GM18861 (cell line): ENCODE measurements around the gene ZNF428.

Experiments
- ATAC-seq: cut with Tn5 transposase; IDR thresholded peaks from one replicate; pipeline ENCODE4 v1.9.1; 2021; ENCODE audit not compliant: unreplicated experiment

ZNF428 gene

DNA sequence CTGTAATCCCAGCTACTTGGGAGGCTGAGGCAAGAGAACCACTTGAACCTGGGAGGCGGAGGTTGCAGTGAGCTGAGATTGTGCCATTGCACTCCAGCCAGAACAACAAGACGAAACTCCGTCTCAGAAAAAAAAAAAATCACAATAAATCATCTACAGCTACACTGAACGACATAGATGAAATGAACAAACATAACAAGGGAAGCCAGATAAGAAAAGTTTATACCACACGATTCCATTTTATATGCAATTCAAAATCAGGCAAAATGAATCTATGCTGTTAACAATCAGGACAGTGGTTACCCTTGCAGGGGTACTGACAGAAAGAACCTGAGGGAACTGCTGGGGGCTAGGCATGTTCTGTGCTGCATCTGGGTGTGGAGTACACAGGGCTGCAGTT lies 49.8 kb downstream of the ZNF428 start:
- no peak for ATAC-seq

DNA sequence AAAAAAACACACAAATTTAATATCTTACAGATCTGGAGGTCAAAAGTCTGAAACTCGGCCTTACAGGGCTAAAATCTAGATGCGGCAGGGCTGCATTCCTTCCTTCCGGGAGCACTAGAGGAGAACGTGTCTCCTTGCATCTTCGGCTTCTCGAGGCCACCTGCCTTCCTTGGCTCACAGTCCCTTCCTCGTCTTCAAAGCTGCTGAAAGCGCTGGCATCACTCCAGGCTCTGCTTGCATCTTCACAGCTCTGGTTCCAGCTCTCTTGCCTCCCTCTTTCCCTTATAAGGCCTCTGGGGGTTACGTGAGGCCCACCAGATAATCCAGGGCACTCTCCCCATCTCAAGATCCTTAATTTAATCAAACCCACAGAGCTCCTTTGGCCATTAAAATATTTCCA lies 54.6 kb downstream of the ZNF428 start:
- no peak for ATAC-seq

DNA sequence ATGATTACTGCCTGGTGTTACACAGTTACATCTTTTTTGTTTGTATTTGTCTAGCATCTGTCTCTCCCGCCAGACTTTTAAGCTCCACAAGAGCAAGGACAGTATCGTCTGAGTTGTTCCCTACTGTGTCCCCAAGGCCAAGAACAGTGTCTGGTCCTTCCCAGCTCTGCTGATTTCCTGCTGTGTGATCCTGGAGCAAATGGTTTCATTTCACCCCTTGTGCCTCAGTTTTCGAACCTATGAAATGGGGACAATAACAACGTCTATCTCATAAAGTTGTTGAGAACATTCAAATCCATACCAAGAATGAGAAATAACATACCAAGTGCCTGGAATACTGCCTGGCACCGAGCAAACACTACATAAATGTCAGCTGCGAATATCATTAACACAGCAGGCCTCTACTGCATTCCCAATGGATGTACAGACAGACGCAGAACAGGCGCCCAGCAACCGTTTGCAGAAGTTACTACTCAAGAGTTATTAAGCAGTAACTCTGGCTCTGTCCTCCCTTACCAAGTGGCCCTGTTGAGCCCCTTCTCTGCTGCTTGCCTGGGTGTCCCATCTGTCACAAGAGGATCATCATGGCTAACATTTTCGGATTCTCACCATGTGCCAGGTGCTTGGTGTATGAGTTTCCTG lies 55.5 kb downstream of the ZNF428 start:
- no peak for ATAC-seq

DNA sequence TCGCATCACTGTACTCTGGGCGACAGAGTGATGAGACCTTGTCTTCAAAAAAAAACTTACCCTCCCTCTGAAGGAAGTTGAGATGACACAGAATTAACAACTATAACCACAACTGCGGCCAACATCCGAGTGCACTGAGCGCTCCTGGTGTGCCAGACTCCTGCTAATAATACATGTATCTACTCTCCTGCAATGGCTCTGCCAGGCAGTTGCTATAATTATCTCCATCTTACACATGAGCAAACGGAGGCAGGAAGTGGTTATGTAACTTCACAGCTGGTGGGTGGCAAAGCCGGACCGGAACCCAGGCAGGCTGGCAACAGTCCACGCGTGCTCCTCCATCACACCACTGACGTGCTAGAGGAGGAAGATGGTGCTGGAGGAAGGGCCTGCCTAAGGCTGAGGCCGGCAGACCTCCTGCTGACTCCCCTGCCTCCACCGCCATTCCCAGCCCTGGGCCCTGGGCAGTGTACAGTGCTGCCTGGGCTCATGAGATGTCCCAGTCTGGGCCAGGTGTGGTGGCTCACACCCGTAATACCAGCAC lies 56.7 kb downstream of the ZNF428 start:
- peak; percentile 77 for ATAC-seq

DNA sequence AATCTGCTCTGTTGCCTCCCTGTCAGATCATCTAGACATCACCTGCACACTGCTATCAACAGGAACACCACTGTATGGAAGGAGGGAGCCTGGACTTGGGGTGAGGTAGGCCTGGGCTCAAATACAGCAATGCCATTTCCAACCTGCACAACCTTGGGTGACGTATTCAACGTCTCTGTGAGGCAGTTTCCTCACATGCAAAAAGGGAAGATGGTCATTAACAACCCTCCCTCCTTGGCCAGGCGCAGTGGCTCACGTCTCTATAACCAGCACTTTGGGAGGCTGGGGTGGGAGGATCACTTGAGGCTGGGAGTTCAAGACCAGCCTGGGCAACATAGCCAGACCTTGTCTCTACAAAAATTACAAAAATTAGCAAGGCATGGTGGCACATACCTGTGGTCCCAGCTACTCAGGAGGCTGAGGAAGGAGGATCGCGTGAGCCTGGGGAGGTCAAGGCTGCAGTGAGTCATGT lies 57.2 kb downstream of the ZNF428 start:
- no peak for ATAC-seq

DNA sequence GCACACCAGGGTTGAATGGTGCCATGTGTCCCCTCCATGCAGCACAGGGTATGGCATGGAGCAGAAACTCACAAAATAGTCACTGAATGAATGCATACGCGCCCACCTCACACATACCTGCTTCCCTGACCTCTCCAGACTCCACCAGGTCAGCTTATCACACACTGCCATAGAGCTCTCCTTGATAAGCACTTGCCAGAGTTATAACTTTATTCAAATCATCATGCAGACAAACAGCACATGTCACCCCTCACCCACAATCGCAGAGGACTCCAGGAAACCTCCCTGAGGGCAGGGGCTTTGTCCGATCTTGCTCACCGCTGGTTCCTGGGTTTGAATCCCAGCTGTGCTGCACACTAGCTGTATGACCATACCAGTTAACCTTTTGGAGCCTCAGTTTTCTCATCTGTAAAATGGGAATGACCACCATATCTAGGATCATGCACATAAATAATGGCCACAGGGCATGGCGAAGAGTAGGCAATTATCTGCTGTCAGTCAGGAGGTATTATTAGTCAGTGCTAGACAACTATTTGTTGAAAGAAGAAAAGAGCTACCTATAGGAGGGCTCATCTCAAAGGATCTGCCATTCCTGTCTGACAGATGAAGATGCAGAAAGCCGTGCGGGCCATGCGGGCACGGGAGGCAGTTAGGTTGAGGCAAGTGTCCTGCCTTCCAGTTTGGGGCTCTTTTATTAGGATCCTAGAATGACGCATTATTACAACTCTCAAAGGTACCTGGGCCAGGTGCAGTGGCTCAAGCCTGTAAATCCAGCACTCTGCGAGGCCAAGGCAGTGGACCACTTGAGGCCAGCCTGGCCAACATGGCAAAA lies 58.1 kb downstream of the ZNF428 start:
- no peak for ATAC-seq

DNA sequence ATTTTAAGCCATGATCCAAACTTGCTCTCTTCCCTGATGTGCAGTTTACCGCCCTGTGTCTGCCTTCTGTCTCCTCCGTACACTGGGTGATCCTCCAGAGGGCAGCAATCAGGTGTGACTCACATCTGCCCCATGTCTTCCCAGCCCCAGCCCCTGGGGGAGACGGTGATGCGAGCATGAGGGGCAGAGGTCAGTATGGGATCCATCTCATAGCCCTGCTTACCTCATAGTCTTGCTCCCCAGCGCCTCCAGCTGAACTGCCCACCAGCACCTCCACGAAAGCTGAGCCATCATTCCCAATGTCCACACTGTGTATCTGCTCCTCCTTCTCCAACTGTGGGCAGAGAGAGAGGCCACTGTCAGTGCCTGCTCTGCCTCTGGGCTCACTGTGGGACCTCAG lies 58.7 kb downstream of the ZNF428 start:
- ATAC-seq = no peak
